Kasumi-1 (cell line): ENCODE results near the gene RHBDD2.
"Not testable (repeated sequence)": the region's sequence is repeated elsewhere in the genome, so short reads cannot be mapped to it uniquely, and the experiment has no call there.

ENCODE experiments used
- DNase-seq, 2 experiments: peaks; one replicate each; lab custom pipeline; 2025; lab: John Stamatoyannopoulos, UW

Gene RHBDD2

GRCh38 chr7:75866489-75867389, 12.1 kb upstream of the RHBDD2 start:
- peak; percentile 65 to 77 for DNase-seq

DNA sequence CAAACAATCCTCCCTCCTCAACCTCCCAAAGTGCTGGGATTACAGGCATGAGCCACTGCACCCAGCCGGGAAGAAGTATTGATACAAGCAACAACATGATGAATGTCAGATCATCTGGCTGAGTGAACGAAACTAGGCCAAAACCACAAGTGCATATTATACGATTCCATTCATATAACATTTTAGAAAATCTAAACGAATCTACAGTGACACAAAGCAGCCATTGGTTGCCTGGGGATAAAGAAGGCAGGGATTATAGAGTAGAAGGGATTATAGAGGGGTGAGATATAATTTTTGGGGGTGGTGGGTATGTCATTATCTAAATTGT, 11.5 kb upstream of the RHBDD2 start:
- no peak for DNase-seq

GRCh38 chr7:75868153-75868552, 10.7 kb upstream of the RHBDD2 start:
- no peak for DNase-seq

- no peak for DNase-seq
Observed at GRCh38 chr7:75869776-75870379, 9.0 kb upstream of the RHBDD2 start.

DNA sequence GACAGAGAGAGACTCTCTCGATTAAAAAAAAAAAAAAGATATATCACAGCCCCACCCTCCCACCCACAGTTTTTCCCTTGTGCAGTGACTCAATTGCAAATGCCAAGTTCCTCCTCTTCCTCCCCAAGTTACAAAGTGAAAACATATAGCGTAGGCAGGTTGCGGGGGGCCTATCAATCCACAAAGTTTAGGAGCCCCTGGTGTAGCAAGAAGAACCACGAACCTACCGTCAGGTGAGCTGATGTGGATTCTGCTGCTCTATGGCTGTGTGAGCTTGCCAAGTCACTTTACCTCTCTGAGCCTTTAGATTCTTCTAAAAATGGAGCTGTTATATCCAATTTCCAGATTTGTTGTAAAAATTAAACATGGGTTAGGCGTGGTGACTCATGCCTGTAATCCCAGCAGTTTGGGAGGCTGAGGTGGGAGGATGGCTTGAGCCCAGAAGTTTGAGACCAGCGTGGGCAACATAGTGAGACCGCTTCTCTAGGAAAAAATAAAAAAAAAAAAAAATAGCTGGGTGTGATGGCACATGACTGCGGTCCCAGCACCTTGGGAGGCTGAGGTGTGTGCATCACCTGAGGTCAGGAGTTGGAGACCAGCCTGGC, 8.2 kb upstream of the RHBDD2 start:
- no peak for DNase-seq

DNA sequence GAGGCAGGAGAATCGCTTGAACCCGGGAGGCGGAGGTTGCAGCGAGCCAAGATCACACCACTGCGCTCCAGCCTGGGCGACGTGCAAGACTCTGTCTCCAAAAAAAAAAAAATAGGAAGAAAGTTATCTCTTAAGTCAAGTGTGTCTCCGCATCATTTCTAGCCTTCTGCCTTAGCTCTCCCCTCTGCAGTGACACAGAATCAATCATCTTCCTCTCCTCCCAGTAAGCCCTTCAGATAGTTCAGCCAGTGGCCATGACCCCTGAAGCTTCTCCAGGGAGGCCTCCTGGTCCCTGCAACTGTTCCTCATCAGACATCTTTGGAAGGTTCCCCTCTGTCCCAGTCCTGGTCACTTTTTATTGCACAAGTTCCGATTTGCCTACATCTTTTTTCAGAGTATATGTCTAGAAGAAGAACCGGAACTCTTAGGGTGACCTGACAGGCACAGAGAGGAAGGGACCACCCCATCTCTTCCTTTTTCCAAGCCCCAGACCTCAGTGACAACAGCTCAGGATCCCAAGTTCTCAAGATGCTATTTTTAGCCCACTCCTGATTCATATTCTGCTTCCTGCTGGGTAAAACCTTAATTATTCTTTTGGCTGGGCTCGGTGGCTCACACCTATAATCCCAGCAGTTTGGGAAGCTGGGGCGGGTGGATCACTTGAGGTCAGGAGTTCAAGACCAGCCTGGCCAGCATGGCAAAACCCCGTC, 6.6 kb upstream of the RHBDD2 start:
- peak in 1 of 2 experiments; percentile 25 for DNase-seq

DNA sequence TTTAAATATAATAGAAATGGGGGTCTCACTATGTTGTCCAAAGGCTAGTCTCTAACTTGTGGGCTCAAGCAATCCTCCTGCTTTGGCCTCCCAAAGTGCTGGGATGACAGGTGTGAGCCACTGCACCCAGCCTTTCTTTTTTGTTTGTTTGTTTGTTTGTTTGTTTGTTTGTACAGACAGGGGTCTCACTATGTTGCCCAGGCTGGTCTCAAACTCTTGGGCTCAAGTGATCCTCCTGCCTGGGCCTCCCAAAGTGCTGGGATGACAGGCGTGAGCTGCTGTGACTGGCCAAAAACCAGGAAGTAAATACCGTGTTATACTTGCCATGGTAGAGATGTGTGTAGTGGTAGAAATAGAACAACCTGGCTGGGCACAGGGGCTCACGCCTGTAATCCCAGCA, 4.7 kb upstream of the RHBDD2 start:
- not testable (repeated sequence) for DNase-seq

DNA sequence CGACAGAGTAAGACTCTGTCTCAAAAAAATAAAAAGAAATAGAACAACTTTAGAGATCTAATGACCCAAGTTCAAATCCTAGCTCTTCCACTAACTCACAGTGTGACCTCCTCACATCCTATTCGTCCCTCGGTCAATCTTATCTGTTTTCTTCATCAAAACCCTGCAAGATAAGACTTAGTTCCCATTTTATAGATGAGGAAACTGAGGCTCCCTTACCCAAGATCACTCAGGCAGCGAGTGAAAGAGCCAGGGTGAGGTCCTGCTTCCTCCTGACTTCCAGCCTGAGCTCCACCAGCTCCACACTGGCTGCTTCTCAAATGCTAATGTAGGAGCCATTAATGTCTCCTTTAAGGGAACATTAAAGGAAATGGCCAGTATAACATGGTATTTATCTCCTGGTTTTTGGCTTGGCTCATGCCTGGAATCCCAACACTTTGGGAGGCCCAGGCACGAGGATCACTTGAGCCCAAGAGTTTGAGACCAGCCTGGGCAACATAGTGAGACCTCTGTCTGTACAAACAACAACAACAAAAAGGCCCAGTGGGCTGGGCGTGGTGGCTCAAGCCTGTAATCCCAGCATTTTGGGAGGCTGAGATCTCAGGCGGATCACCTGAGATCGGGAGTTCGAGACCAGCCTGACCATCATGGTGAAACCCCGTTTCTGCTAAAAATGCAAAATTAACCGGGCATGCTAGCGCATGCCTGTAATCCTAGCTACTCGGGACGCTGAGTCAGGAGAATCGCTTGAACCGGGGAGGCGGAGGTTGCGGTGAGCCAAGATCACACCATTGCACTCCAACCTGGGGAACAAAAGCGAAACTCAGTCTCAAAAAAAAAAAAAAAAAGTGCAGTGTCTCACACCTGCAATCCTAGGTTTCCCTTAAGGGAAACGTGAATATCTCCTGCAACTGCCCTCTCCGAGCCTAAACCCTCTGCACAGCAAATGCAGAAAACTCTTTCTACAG, 3.4 kb upstream of the RHBDD2 start:
- DNase-seq: no peak

DNA sequence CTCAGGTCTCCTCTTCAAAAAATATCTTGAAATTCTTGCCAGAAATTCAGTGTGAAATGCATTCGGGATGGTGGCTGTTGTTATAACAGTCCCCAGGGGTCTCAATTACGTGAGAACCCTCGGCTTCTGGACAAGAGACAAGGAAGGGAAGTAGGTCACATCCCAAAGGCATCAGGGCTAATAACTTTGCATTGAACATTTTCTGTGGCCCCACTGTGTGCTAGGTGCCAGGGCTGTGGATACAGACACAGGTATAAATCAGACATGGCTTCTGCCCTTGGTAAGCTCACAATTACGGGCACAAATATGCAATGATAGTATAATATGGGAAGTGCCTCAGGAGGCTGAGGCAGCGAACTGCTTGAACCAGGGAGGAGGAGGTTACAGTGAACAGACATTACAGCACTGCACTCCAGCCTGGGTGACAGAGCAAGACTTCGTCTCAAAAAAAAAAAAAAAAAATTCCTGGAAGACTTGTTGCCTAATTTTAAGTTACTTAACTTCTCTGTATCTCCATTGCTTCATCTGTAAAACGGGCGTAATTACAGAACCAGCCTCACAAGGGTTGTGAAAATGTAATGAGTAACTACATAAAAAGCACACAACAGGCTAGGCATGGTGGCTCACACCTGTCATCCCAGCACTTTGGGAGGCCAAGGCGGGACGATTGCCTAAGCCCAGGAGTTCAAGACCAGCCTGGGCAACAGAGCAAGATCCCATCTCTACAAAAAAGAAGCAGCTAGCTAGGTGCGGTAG, 2.5 kb upstream of the RHBDD2 start:
- DNase-seq: no peak

DNA sequence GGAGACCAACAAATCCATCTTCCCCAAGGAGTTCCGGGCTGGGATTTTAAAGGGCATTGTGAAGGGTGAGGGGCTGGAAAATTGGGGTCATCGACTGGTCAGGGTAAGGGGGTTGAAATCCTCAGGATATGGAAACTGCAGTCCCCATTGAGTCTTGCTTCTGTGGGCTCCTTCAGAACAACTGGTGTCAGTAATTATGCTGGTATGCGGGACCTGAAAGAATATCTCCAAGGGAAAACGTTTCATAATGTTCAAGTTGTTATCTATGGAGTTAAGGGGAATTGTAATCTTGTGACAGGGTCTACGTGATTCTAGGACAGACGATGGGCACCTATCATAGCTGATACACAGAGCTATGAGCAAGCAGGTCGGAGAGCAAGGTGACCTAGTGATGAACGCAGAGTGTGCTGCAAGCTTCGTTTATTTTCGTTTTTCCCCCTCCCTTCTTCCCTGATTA, 494 bp upstream of the RHBDD2 start:
- DNase-seq: peak in 1 of 2 experiments; percentile 31

GRCh38 chr7:75879771-75880184, 944 bp downstream of the RHBDD2 start:
- no peak for DNase-seq

DNA sequence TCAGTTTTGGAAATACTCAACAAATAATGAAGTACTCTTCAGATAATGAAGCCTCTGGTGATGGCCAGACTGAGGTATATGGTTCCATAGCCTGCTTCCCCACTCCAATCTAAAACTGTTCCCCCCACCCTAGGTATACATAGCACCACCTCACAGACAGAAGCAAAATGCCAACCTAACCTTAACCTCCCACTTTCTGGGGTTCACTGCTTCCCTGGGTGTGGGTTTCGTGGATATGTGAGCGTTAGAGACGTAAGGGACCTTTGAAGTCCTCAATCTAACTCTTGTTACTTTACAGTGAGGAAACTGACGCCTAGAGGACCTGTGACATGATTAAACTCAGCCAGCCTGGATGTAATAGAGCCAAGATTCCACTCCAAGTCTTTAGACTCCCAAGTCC, 1.4 kb downstream of the RHBDD2 start:
- DNase-seq: no peak

- DNase-seq: no peak
Observed at GRCh38 chr7:75881436-75882095, 2.7 kb downstream of the RHBDD2 start.

- DNase-seq: not testable (repeated sequence)
Observed at GRCh38 chr7:75883265-75883824, 4.5 kb downstream of the RHBDD2 start.

- no peak for DNase-seq
Observed at GRCh38 chr7:75884476-75884875, 5.6 kb downstream of the RHBDD2 start.

- no peak for DNase-seq
Observed at GRCh38 chr7:75885036-75885435, 6.2 kb downstream of the RHBDD2 start.

DNA sequence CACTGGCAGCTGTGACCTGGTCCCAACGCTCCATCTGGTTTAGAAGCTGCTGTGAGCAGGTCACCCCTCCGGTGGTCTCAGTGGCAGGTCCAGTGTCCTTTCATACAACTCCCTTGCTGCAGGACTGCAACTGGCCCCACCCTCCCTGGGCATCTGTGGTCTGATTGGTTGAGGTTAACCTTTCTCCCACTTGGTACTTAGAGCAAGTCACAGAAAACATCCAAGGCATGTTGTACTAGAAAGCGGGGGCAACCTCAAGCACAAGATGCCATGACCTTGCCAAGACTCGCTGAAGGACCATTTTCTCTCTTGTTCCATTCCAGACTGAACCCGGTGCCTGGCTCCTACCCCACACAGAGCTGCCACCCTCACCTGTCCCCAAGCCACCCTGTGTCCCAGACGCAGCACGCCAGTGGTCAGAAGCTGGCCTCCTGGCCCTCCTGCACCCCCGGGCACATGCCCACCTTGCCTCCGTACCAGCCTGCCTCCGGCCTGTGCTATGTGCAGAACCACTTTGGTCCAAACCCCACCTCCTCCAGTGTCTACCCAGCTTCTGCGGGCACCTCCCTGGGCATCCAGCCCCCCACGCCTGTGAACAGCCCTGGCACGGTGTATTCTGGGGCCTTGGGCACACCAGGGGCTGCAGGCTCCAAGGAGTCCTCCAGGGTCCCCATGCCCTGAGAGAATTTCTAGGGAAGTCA, 9.0 kb downstream of the RHBDD2 start:
- DNase-seq: no peak

- no peak for DNase-seq
Observed at GRCh38 chr7:75888464-75889222, 9.8 kb downstream of the RHBDD2 start.
